AG04449 (cell line): ENCODE results near the gene KMO.

Experiments used
- CTCF ChIA-PET: fragments of 350-600 bp; formaldehyde crosslinking; extraction: SDS; loops from one replicate; lab custom pipeline; 2021; ENCODE audit warnings: antibody characterized with exemption; lab: Yijun Ruan, JAX
- POLR2A ChIA-PET: fragments of 400-600, 350-600 bp; formaldehyde crosslinking; extraction: SDS; loops from one replicate; lab custom pipeline; 2020; ENCODE audit warnings: antibody characterized with exemption, inconsistent platforms; lab: Yijun Ruan, JAX
- DNase-seq: peaks from one replicate; pipeline ENCODE4 v3.0.0-alpha.2; 2010; ENCODE audit warnings: low read depth, low spot score
- H3K4me3 ChIP-seq: 2 replicates; pipeline ENCODE4 v1.5.1; 2011; ENCODE audit warnings: low read depth, mild to moderate bottlenecking, control low read depth, low read length
- TF ChIP-seq, protein P1 (sequence below): IDR thresholded peaks from one replicate; pipeline ENCODE4 v1.5.1; 2011; ENCODE audit warnings: mild to moderate bottlenecking, moderate library complexity, low read length, control low read depth, inconsistent platforms; ENCODE audit not compliant: insufficient read depth; ENCODE audit errors: missing control alignments

Gene KMO

DNA sequence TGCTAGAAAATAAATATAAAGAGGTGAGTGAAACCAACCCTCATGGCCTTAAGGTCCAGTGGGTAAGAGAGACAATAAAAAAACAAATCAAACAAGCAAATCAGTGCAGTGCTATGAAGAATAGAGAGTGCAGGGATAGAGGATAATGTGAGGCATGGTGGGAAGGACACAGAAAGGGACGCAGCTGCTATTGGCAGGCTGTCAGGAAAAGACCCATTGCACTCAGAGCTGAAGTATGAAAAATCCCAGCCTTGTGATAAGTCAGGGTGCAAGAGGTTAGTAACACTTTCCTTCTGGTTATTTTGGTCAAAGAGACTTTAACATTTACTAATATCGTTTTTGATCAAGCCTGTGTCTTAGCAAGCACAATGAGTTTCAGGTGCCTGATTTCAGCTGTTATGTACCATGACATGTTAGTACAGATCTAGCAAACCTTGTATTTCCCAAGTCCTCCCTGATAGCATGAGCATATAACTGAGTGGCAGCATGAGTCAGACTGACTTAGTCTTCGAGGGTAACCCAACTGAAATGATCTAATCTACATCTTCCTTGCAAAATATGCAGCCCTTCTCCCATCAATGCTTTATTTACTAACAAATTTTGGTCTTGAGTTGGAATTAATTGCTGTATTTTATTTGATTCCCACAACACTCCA is 76.3 kb downstream of the KMO start:
- TF ChIP-seq, protein P1, sequence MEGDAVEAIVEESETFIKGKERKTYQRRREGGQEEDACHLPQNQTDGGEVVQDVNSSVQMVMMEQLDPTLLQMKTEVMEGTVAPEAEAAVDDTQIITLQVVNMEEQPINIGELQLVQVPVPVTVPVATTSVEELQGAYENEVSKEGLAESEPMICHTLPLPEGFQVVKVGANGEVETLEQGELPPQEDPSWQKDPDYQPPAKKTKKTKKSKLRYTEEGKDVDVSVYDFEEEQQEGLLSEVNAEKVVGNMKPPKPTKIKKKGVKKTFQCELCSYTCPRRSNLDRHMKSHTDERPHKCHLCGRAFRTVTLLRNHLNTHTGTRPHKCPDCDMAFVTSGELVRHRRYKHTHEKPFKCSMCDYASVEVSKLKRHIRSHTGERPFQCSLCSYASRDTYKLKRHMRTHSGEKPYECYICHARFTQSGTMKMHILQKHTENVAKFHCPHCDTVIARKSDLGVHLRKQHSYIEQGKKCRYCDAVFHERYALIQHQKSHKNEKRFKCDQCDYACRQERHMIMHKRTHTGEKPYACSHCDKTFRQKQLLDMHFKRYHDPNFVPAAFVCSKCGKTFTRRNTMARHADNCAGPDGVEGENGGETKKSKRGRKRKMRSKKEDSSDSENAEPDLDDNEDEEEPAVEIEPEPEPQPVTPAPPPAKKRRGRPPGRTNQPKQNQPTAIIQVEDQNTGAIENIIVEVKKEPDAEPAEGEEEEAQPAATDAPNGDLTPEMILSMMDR: no peak
- H3K4me3 ChIP-seq: no peak overlapping the region
- ChIA-PET POLR2A (interaction anchor here (0.7 kb wide), 1 partner anchor 230 kb away, joined by 3 read pairs; no protein-coding TSS in a partner anchor), CTCF (interaction anchor here (0.6 to 3.5 kb wide), 3 partner anchors 15 to 81 kb away, joined by 3 to 11 read pairs (median 3); no protein-coding TSS in a partner anchor)
- no peak for DNase-seq

DNA sequence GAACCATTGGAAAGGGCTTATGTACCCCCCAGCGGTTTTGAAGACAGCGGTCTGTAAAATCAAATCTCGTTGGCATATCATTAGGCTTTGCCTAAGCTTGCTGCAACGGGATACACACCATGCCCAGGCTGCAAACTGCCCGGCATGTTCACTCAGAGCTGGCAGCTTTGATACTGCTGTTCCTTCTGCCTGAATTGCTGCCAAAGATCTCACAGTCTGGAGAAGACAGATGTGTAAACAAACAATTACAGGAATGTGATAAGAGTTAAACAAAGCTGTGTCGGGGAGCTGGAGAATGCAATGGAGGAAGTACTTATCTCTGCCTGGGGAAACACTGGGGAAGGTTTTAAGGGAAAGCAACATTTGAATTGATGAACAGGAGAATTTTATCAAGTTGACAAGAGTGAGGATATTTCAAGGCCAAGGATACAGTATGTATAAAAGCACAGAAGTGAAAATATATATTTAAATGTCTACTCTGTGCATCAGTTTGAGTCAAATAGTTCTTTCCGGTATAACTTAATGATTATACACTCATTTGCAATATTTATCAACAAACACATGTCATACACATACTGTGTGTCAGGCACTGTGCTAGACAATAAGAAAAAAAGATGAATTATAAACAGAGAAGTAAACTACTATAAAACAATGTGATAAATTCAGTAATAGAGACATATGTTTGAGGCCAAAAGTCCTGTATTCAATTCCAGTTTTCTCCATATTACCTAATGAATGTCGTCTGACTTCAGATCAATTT is 78.1 kb downstream of the KMO start:
- no peak for DNase-seq
- ChIA-PET POLR2A (interaction anchor here (0.6 to 1.1 kb wide), 2 partner anchors 80 to 232 kb away, joined by 3 read pairs; no protein-coding TSS in a partner anchor), CTCF (interaction anchor here (0.6 to 7.1 kb wide), 43 partner anchors 8 to 1518 kb away, joined by 3 to 84 read pairs (median 7); partner anchors contain the start of genes CHML, EXO1, KMO and MAP1LC3C)
- no peak overlapping the region for H3K4me3 ChIP-seq
- TF ChIP-seq, protein P1: no peak

DNA sequence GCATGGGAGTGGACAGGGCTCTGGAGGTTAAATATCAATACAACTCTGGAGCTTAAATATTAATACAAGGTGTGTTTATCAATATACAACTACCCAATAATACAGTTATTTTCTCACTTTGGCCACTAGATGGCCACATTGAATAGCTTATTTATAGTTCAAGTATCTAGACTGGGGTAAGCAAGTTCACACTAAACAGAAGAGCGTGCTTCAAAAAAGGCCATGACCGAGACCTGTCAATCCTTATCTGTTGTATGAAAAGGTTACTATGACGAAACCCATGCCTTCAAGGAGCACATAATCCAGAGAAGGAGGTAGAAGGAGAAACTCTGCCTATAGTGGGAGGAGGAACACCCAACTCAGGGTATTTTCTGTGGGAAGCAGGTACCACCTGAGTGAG is 78.9 kb downstream of the KMO start:
- ChIA-PET POLR2A (interaction anchor here (1.1 kb wide), 1 partner anchor 232 kb away, joined by 3 read pairs; no protein-coding TSS in a partner anchor), CTCF (interaction anchor here (0.6 to 7.1 kb wide), 50 partner anchors 9 to 1517 kb away, joined by 3 to 84 read pairs (median 5); partner anchors contain the start of genes CHML, EXO1, KMO and MAP1LC3C)
- DNase-seq: no peak
- H3K4me3 ChIP-seq: no peak overlapping the region
- TF ChIP-seq, protein P1: peak; percentile 44

DNA sequence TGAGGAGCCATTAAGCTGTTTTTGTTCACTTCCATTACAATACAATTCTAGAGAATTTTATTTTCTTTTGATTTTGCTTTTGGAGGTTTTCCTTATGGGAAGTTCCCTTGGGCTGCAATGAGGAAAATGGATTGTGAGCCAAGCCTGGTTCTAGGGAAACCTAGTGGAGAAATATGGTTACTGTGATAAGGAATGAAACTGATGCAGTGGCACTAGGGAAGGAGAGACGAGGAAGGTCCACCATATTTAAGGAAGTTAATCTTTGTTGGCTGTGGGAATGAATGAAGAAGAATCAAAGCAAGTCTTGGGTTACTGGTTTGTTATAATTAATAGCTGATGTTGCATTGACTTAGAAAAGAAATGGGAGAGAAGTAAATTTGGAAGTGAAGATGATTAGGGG is 79.6 kb downstream of the KMO start:
- ChIA-PET CTCF (interaction anchor here (0.8 to 7.1 kb wide), 35 partner anchors 9 to 386 kb away, joined by 3 to 84 read pairs (median 8); partner anchors contain the start of genes EXO1, KMO and MAP1LC3C), POLR2A (no interaction called here)
- TF ChIP-seq, protein P1: no peak
- no peak for DNase-seq
- no peak overlapping the region for H3K4me3 ChIP-seq

DNA sequence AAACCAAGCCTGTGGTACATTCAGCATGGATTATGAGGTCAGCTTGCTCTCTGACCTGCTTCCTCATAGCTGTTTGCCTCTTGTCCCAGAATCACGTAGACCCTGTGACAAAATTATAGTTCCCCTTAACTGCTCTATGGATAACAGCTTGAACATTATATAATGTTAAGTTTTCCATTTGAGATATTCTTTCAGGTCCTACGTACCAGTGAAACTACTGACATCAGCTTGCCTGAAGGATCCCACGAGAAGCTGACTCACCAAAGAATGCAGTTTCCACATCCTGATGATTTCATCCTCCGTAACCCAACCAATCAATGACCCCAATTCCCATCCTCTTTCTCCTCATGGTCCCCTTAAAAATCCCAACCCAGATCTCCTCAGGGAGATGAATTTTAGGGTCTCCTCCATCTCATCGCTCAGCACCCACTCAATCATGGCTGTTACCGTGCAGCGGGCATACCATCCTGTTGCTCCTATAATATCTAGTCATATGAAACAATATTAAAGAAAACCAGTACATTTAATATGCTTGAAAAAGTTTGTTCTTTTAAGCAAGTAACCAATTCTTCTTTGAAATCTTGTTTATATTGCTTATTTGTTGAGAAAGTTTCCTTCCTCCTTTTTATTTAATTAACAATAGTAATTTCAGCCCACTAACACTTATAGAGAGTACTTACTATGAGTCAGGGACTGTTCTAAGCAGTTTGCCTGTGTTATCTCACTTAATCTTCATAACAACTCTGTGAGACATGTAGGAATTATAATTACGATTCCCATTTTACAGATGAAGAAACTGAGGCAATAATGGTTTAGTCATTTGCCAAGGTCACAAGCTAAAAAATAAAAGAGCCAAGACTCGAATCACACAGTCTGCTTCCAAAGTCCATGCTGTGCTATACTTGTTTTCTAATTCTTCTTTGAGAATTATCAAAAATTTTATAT is 80.6 kb downstream of the KMO start:
- TF ChIP-seq, protein P1: no peak
- no peak overlapping the region for H3K4me3 ChIP-seq
- ChIA-PET CTCF (interaction anchor here (0.8 to 7.1 kb wide), 20 partner anchors 8 to 385 kb away, joined by 3 to 84 read pairs (median 18); partner anchors contain the start of genes EXO1, KMO and MAP1LC3C), POLR2A (interaction anchor here (1.0 kb wide), 1 partner anchor 235 kb away, joined by 3 read pairs; the partner anchor contains the start of gene EXO1)
- DNase-seq: no peak
